H1 (cell line): ENCODE measurements around the gene DHX57. TPM values are rescaled to one million over a fixed set of nuclear protein-coding genes. Genes with fewer than 3 reads are reported as not detected.

Source experiments
- CTCF ChIA-PET: fragments of 300-600 bp; sonication (Branson Sonifier 250); formaldehyde crosslinking; loops from one replicate; lab custom pipeline; 2021; ENCODE audit not compliant: partially characterized antibody; lab: Charles Lee
- POLR2A ChIA-PET: fragments of 300-600 bp; sonication (Branson Sonifier 250); formaldehyde crosslinking; loops from one replicate; lab custom pipeline; 2021; ENCODE audit warnings: inconsistent platforms; ENCODE audit not compliant: partially characterized antibody; lab: Charles Lee
- DNase-seq, 2 experiments: peaks; one replicate each; pipeline versions ENCODE4 v3.0.0 to v3.0.0-alpha.2; 2010 to 2022; ENCODE audit warnings: low spot score in 2 of 2, low read depth in 1 of 2, mixed read lengths in 1 of 2
- FAIRE-seq: peaks from 2 replicates; lab custom pipeline; 2011; peaks lifted over from hg19 to GRCh38; lab: Jason Lieb, UNC
- H2AFZ ChIP-seq: 2 replicates; pipeline ENCODE4 v1.8.1; 2012; ENCODE audit warnings: low read length, inconsistent platforms
- H2AK5ac ChIP-seq: 2 replicates; pipeline ENCODE4 v1.6.1; 2013; ENCODE audit warnings: low read depth, low read length
- H2BK120ac ChIP-seq: replicated peaks from 2 replicates; pipeline ENCODE3; 2013; ENCODE audit warnings: low read depth, low read length, inconsistent platforms
- H2BK12ac ChIP-seq: 2 replicates; pipeline ENCODE4 v1.6.1; 2013; ENCODE audit warnings: low read depth, low read length
- H2BK15ac ChIP-seq: 2 replicates; pipeline ENCODE4 v1.6.1; 2013; ENCODE audit warnings: low read length
- H2BK20ac ChIP-seq: 2 replicates; pipeline ENCODE4 v1.6.1; 2013; ENCODE audit warnings: low read length
- H2BK5ac ChIP-seq: 2 replicates; pipeline ENCODE4 v1.6.1; 2013; ENCODE audit warnings: low read depth, low read length
- H3K14ac ChIP-seq: 2 replicates; pipeline ENCODE4 v1.6.1; 2013; ENCODE audit warnings: inconsistent platforms; ENCODE audit not compliant: insufficient read length
- H3K18ac ChIP-seq: 2 replicates; pipeline ENCODE4 v1.6.1; 2013; ENCODE audit warnings: low read length; ENCODE audit errors: extremely low read depth
- H3K23ac ChIP-seq: 2 replicates; pipeline ENCODE4 v1.6.1; 2013; ENCODE audit warnings: inconsistent platforms; ENCODE audit not compliant: insufficient read length
- H3K23me2 ChIP-seq: 2 replicates; pipeline ENCODE4 v1.6.1; 2013; ENCODE audit warnings: low read depth, low read length
- H3K27ac ChIP-seq: 2 replicates; pipeline ENCODE4 v1.6.1; 2011; ENCODE audit warnings: low read depth, low read length, inconsistent platforms
- H3K27me3 ChIP-seq, 4 experiments: replicated peaks in 1 of 4; 1 replicate in 1 of 4; 2 replicates in 3 of 4; pipeline versions ENCODE4 v1.6.1 to v1.8.1; 2011 to 2013; ENCODE audit warnings: low read length in 3 of 4, mild to moderate bottlenecking in 3 of 4, inconsistent platforms in 2 of 4, mixed read lengths in 2 of 4, moderate library complexity in 1 of 4; ENCODE audit not compliant: control insufficient read depth in 3 of 4, insufficient read depth in 3 of 4; ENCODE audit errors: extremely low read depth in 1 of 4
- H3K36me3 ChIP-seq, 4 experiments: 2 replicates each; pipeline versions ENCODE4 v1.6.1 to v1.8.1; 2011 to 2013; ENCODE audit warnings: mild to moderate bottlenecking in 4 of 4, low read length in 3 of 4, moderate library complexity in 2 of 4, control low read depth in 1 of 4, inconsistent platforms in 1 of 4; ENCODE audit not compliant: insufficient read depth in 4 of 4, control insufficient read depth in 2 of 4
- H3K4ac ChIP-seq: replicated peaks from 2 replicates; pipeline ENCODE3; 2013; ENCODE audit warnings: low read length, low read depth, mixed read lengths, inconsistent platforms; ENCODE audit not compliant: insufficient read length
- H3K4me1 ChIP-seq, 4 experiments: replicated peaks in 1 of 4; 1 replicate in 1 of 4; 2 replicates in 3 of 4; pipeline versions ENCODE4 v1.6.1 to v1.8.1; 2011 to 2013; ENCODE audit warnings: low read length in 3 of 4, inconsistent platforms in 2 of 4, mixed read lengths in 1 of 4; ENCODE audit not compliant: insufficient read depth in 4 of 4, control insufficient read depth in 3 of 4
- H3K4me2 ChIP-seq, 2 experiments: 2 replicates each; pipeline versions ENCODE4 v1.6.1 to v1.8.1; 2011 to 2013; ENCODE audit warnings: low read depth in 2 of 2, low read length in 2 of 2, control low read depth in 1 of 2, inconsistent platforms in 1 of 2, mild to moderate bottlenecking in 1 of 2; ENCODE audit not compliant: insufficient read depth in 1 of 2
- H3K4me3 ChIP-seq, 4 experiments: fragments of 200-600, 300-600 bp in 1 of 4; sonication (generic), shearing (Covaris generic), sonication (Bioruptor Twin) in 1 of 4; 2 replicates each; pipeline versions ENCODE4 v1.5.1 to v1.8.1; 2011 to 2016; ENCODE audit warnings: low read length in 4 of 4, low read depth in 3 of 4, control low read depth in 2 of 4, inconsistent platforms in 2 of 4, mild to moderate bottlenecking in 2 of 4, mixed read lengths in 1 of 4, moderate library complexity in 1 of 4; ENCODE audit not compliant: insufficient read depth in 2 of 4; ENCODE audit errors: extremely low read depth in 1 of 4
- H3K56ac ChIP-seq: replicated peaks from 2 replicates; pipeline ENCODE3; 2013; ENCODE audit warnings: low read depth, mild to moderate bottlenecking, mixed read lengths, low read length, inconsistent platforms; ENCODE audit not compliant: insufficient read length
- H3K79me1 ChIP-seq: 2 replicates; pipeline ENCODE4 v1.6.1; 2013; ENCODE audit warnings: low read depth, low read length, control low read depth
- H3K79me2 ChIP-seq, 2 experiments: 2 replicates each; pipeline versions ENCODE4 v1.6.1 to v1.8.1; 2012 to 2013; ENCODE audit warnings: low read length in 2 of 2, mild to moderate bottlenecking in 2 of 2, inconsistent platforms in 1 of 2; ENCODE audit not compliant: insufficient read depth in 2 of 2, control insufficient read depth in 1 of 2
- H3K9ac ChIP-seq, 4 experiments: replicated peaks in 1 of 4; 1 replicate in 1 of 4; 2 replicates in 3 of 4; pipeline versions ENCODE4 v1.6.1 to v1.8.1; 2011 to 2013; ENCODE audit warnings: low read depth in 3 of 4, low read length in 3 of 4, control low read depth in 2 of 4, mild to moderate bottlenecking in 2 of 4, moderate library complexity in 2 of 4, inconsistent platforms in 1 of 4; ENCODE audit errors: extremely low read depth in 1 of 4
- H3K9me3 ChIP-seq, 2 experiments: 2 replicates each; pipeline versions ENCODE4 v1.6.1 to v1.8.1; 2012 to 2013; ENCODE audit warnings: mild to moderate bottlenecking in 2 of 2, moderate library complexity in 2 of 2, control low read depth in 1 of 2, inconsistent platforms in 1 of 2, low read depth in 1 of 2, low read length in 1 of 2, mixed read lengths in 1 of 2; ENCODE audit not compliant: insufficient read depth in 2 of 2
- H4K20me1 ChIP-seq, 2 experiments: replicated peaks in 1 of 2; 2 replicates each; pipeline versions ENCODE3 to v1.8.1; 2011 to 2013; ENCODE audit warnings: inconsistent platforms in 2 of 2, low read length in 2 of 2, mild to moderate bottlenecking in 1 of 2; ENCODE audit not compliant: insufficient read depth in 2 of 2, control insufficient read depth in 1 of 2
- H4K5ac ChIP-seq: 2 replicates; pipeline ENCODE4 v1.6.1; 2013; ENCODE audit warnings: low read length, low read depth, mixed read lengths, inconsistent platforms; ENCODE audit not compliant: insufficient read length
- H4K8ac ChIP-seq: 2 replicates; pipeline ENCODE4 v1.8.0; 2013; ENCODE audit warnings: mild to moderate bottlenecking, moderate library complexity, low read length, inconsistent platforms; ENCODE audit not compliant: insufficient read depth; ENCODE audit errors: extremely low read depth
- H4K91ac ChIP-seq: replicated peaks from 2 replicates; pipeline ENCODE3; 2013; ENCODE audit warnings: low read length, mixed read lengths, inconsistent platforms; ENCODE audit not compliant: insufficient read length
- CTCF ChIP-seq, 3 experiments: IDR thresholded peaks; 1 replicate in 2 of 3; 2 replicates in 1 of 3; pipeline versions ENCODE4 v1.5.1 to v1.6.1; 2011; ENCODE audit warnings: low read length in 3 of 3, mild to moderate bottlenecking in 3 of 3, inconsistent platforms in 2 of 3, low read depth in 1 of 3, moderate library complexity in 1 of 3; ENCODE audit not compliant: insufficient read depth in 1 of 3; ENCODE audit errors: control extremely low read depth in 1 of 3
- EP300 ChIP-seq, 2 experiments: IDR thresholded peaks; 1 replicate in 1 of 2; 2 replicates in 1 of 2; pipeline ENCODE4 v1.6.1; 2011 to 2012; ENCODE audit warnings: low read depth in 2 of 2, low read length in 2 of 2, mild to moderate bottlenecking in 2 of 2, borderline replicate concordance in 1 of 2, inconsistent platforms in 1 of 2, moderate library complexity in 1 of 2
- EZH2 ChIP-seq: fragments of 200-600 bp; sonication (generic); IDR thresholded peaks from 2 replicates; pipeline ENCODE4 v1.7.1; 2012; ENCODE audit warnings: low read depth, mild to moderate bottlenecking, moderate library complexity, low read length, inconsistent platforms; ENCODE audit not compliant: severe bottlenecking
- GABPA ChIP-seq: IDR thresholded peaks from 2 replicates; pipeline ENCODE4 v1.6.1; 2011; ENCODE audit warnings: mild to moderate bottlenecking, low read length, moderate library complexity, borderline replicate concordance; ENCODE audit not compliant: insufficient read depth
- HDAC6 ChIP-seq: IDR thresholded peaks from one replicate; pipeline ENCODE4 v1.7.1; 2012; ENCODE audit warnings: low read depth, mild to moderate bottlenecking, inconsistent platforms, low read length, moderate library complexity
- KDM1A ChIP-seq: fragments of 200-600, 300-600 bp; sonication (generic); IDR thresholded peaks from 2 replicates; pipeline ENCODE4 v1.7.1; 2016; ENCODE audit warnings: mild to moderate bottlenecking, low read length, borderline replicate concordance
- MAFK ChIP-seq: IDR thresholded peaks from 2 replicates; pipeline ENCODE4 v1.6.1; 2012; ENCODE audit warnings: low read depth, mild to moderate bottlenecking, improper control_type of control experiment, low read length
- POLR2A ChIP-seq, 2 experiments: IDR thresholded peaks; 1 replicate in 1 of 2; 2 replicates in 1 of 2; pipeline ENCODE4 v1.6.1; 2011; ENCODE audit warnings: low read depth in 2 of 2, low read length in 2 of 2, mild to moderate bottlenecking in 2 of 2; ENCODE audit errors: control extremely low read depth in 1 of 2
- POLR2AphosphoS5 ChIP-seq: IDR thresholded peaks from 2 replicates; pipeline ENCODE4 v1.6.1; 2011; ENCODE audit warnings: low read depth, low read length
- SP4 ChIP-seq: IDR thresholded peaks from 2 replicates; pipeline ENCODE4 v1.6.1; 2012; ENCODE audit warnings: low read length, inconsistent platforms
- ZNF274 ChIP-seq: IDR thresholded peaks from 2 replicates; pipeline ENCODE4 v1.7.0; 2012; ENCODE audit warnings: low read length, borderline replicate concordance; ENCODE audit errors: extremely low read depth
- whole genome bisulfite sequencing, 2 experiments: shearing (Covaris generic) in 1 of 2; methylation state at CpG; one replicate each; pipeline versions ENCODE4 v1.1.6 to v1.1.7; 2013 to 2015; ENCODE audit warnings: low lambda C conversion rate in 2 of 2, mixed read lengths in 2 of 2, inconsistent platforms in 1 of 2, low coverage in 1 of 2, missing lambda C conversion rate in 1 of 2; ENCODE audit not compliant: insufficient replicate concordance in 2 of 2, insufficient coverage in 1 of 2, insufficient read length in 1 of 2; ENCODE audit errors: extremely low coverage in 1 of 2, missing lambda C conversion rate in 1 of 2; 5-methylcytosine and 5-hydroxymethylcytosine counted together
- polyA plus RNA-seq, 7 experiments: library from polyadenylated mRNA; depleted of rRNA in 3 of 7; stranded (reverse) in 5 of 7; unstranded in 2 of 7; fragments of >200 nt in 5 of 7; fragments of 200-250 nt in 2 of 7; gene quantifications; 1 replicate in 5 of 7; 2 replicates in 1 of 7; 4 replicates in 1 of 7; pipeline versions ENCODE4 v1.2.1 to v1.2.3, GENCODE V29; 2011 to 2013; ENCODE audit warnings: missing spikeins in 2 of 7, mixed read lengths in 2 of 7
- total RNA-seq: library from RNA; stranded (reverse); fragmentation: NEBNext Ultra II Directional; extraction: Animal tissue kit (Norgen Biotek cat#: 25700); gene quantifications from 2 replicates; pipeline ENCODE4 v1.2.1, GENCODE V29; 2021

Gene DHX57
- total and polyA plus RNA-seq, 2 of the 8 experiments (the other 6 are each of a cell fraction or from before 2014, with no cell fraction given), result 10.7 to 32.9 TPM

- no peak overlapping the region for H2AFZ ChIP-seq
- no peak for TF ChIP-seq EP300 (IDR thresholded peaks at IDR 0.05; ENCODE audit: borderline replicate concordance in 1 of 2, low read depth in 2 of 2, low read length in 2 of 2)
- no peak for TF ChIP-seq KDM1A
- TF ChIP-seq POLR2A (IDR thresholded peaks at IDR 0.05; ENCODE audit: control extremely low read depth in 1 of 2, low read depth in 2 of 2, low read length in 2 of 2), result no peak
- no peak for TF ChIP-seq POLR2AphosphoS5
- no peak for TF ChIP-seq ZNF274
- no peak for TF ChIP-seq CTCF (IDR thresholded peaks at IDR 0.05; ENCODE audit: control extremely low read depth in 1 of 3, insufficient read depth in 1 of 3, low read depth in 1 of 3, low read length in 3 of 3)
- no peak for TF ChIP-seq MAFK
- no peak for TF ChIP-seq SP4
- TF ChIP-seq HDAC6, result no peak
- no peak for TF ChIP-seq EZH2
- TF ChIP-seq GABPA, result no peak
- no peaks in the 10 kb centered on the region for H3K79me2 ChIP-seq
- no peak overlapping the region for H3K4ac ChIP-seq
- H3K23ac ChIP-seq, result no peak overlapping the region
- no peaks in the 10 kb centered on the region for H3K79me1 ChIP-seq
- H3K4me1 ChIP-seq, result no peaks in the 10 kb centered on the region
- H3K36me3 ChIP-seq, result peaks cover 6 to 40% (median 11%) of the 10 kb centered on the region in 4 experiments; a peak in 7 of 8 replicates
- FAIRE-seq (no peak), DNase-seq (no peak)
- ChIA-PET POLR2A (interaction anchor here (1.2 to 2.3 kb wide), 2 partner anchors 65 to 68 kb away, joined by 3 to 9 read pairs; partner anchors contain the start of gene SRSF7), CTCF (interaction anchor here (0.6 to 1.0 kb wide), 3 partner anchors 41 to 482 kb away, joined by 3 to 5 read pairs (median 3); no protein-coding TSS in a partner anchor)
- H3K27ac ChIP-seq, result no peak overlapping the region
- no peak overlapping the region for H2BK5ac ChIP-seq
- 92% methylated on average over 4 of the region's 4 CpGs; no CpG with 5 or more reads in 1 of the 2 experiments for WGBS, 2 experiments
- H3K4me3 ChIP-seq, result no peak overlapping the region
- no peak overlapping the region for H3K9ac ChIP-seq
- H3K27me3 ChIP-seq, result no peaks in the 10 kb centered on the region
- no peaks in the 10 kb centered on the region for H3K9me3 ChIP-seq
- H2BK12ac ChIP-seq, result no peak overlapping the region
- H4K5ac ChIP-seq, result no peak overlapping the region
- no peaks in the 10 kb centered on the region for H3K23me2 ChIP-seq
- no peak overlapping the region for H3K4me2 ChIP-seq
- H4K20me1 ChIP-seq, result no peaks in the 10 kb centered on the region
- H2BK120ac ChIP-seq, result no peak overlapping the region
- no peak overlapping the region for H4K8ac ChIP-seq
- no peak overlapping the region for H2BK20ac ChIP-seq
- H3K18ac ChIP-seq, result no peak overlapping the region
- no peak overlapping the region for H3K56ac ChIP-seq
- H2BK15ac ChIP-seq, result no peak overlapping the region
- H2AK5ac ChIP-seq, result no peak overlapping the region
- no peak overlapping the region for H3K14ac ChIP-seq
- H4K91ac ChIP-seq, result no peak overlapping the region
Observed at GRCh38 chr2:38815936-38816335, 59.8 kb downstream of the DHX57 start.
